ENCODE measurements around the gene ARSJ. TPM values are rescaled to one million over a fixed set of nuclear protein-coding genes. Genes with fewer than 3 reads are reported as not detected.
A peak's percentile ranks its signal among the peaks of the same experiment; 100 is the strongest.

ARSJ gene
- total RNA-seq, 3 donors from 2014 or later (not counting 1 experiment from before 2014, with no cell fraction given): 1.5 to 2.3 (median 1.5) TPM

DNA sequence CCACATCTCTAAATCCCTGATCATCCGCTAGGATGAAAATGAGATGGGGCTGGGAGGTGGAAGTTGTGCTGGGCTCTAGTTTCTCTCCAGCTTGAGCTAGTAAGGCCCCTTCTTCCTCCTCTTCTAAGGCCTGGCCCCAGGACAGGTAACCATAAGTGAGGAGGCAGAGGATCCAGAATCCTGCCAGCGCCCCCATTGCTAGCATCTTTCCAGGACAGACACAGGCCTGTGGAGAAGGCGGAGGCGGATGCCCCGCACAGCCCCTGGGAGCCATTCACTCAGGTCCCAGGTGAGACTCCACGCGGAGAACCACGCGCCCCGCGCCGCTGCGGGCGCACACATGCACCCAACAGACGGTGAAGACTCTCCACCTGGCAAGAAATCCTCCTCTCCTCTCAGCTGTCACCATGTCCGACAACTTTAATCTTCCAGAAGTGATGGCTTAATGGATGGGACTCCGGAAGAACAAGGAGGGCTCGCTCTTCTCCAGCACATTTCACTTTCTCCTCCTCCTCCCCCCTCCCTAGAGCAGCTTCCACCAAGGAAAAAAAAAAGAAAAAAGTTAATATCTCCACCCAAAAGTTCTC is 793 bp downstream of the ARSJ start:
- H3K36me3 ChIP-seq (ENCODE audit: control insufficient read depth, insufficient read depth, low read length): no peaks in the 10 kb centered on the region
- peak overlapping the region; percentile 94 for H3K4me3 Mint-ChIP-seq
- no peak overlapping the region for H3K27ac ChIP-seq (ENCODE audit: low read length)
- peaks cover 27 to 38% of the 10 kb centered on the region in 2 donors for H3K27me3 Mint-ChIP-seq (ENCODE audit: low read depth in 2 of 2)
- peaks cover 21 to 33% of the 10 kb centered on the region in 2 donors for H3K4me1 Mint-ChIP-seq
- DNase-seq: no peak
- H3K27me3 ChIP-seq (ENCODE audit: control insufficient read depth, insufficient read depth, low read length): peaks cover 3% of the 10 kb centered on the region
- no peak for ATAC-seq
- H3K36me3 Mint-ChIP-seq: peaks cover 17% of the 10 kb centered on the region
- 87% methylated on average over 17 of the region's 18 CpGs for WGBS (ENCODE audit: insufficient coverage)
- TF ChIP-seq, protein P1, sequence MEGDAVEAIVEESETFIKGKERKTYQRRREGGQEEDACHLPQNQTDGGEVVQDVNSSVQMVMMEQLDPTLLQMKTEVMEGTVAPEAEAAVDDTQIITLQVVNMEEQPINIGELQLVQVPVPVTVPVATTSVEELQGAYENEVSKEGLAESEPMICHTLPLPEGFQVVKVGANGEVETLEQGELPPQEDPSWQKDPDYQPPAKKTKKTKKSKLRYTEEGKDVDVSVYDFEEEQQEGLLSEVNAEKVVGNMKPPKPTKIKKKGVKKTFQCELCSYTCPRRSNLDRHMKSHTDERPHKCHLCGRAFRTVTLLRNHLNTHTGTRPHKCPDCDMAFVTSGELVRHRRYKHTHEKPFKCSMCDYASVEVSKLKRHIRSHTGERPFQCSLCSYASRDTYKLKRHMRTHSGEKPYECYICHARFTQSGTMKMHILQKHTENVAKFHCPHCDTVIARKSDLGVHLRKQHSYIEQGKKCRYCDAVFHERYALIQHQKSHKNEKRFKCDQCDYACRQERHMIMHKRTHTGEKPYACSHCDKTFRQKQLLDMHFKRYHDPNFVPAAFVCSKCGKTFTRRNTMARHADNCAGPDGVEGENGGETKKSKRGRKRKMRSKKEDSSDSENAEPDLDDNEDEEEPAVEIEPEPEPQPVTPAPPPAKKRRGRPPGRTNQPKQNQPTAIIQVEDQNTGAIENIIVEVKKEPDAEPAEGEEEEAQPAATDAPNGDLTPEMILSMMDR (IDR thresholded peaks at IDR 0.05): no peak
- H3K9me3 Mint-ChIP-seq: peaks cover 0 to 2% of the 10 kb centered on the region in 2 donors
- no peak overlapping the region for H3K4me3 ChIP-seq (ENCODE audit: low read length)
- H3K27ac Mint-ChIP-seq: peak overlapping the region; percentile 69 to 77
- peaks cover 14% of the 10 kb centered on the region for H3K4me1 ChIP-seq (ENCODE audit: control insufficient read depth, insufficient read depth, low read length)
- no peaks in the 10 kb centered on the region for H3K9me3 ChIP-seq (ENCODE audit: control insufficient read depth, insufficient read depth, low read length)
- intact Hi-C loops (cut with micrococcal nuclease): no loop called here

- Mint-ChIP-seq H3K36me3 (peaks cover 17% of the 10 kb centered on the region), H3K4me3 (peak overlapping the region; percentile 94), H3K27ac (peak overlapping the region in 1 of 2 donors; percentile 16), H3K27me3 (ENCODE audit: low read depth in 2 of 2) (peaks cover 25 to 33% of the 10 kb centered on the region in 2 donors), H3K4me1 (peaks cover 21 to 33% of the 10 kb centered on the region in 2 donors), H3K9me3 (peaks cover 0 to 2% of the 10 kb centered on the region in 2 donors)
- intact Hi-C loops (cut with micrococcal nuclease): no loop called here
- H3K27me3 ChIP-seq (ENCODE audit: control insufficient read depth, insufficient read depth, low read length): peaks cover 3% of the 10 kb centered on the region
- no peaks in the 10 kb centered on the region for H3K9me3 ChIP-seq (ENCODE audit: control insufficient read depth, insufficient read depth, low read length)
- DNase-seq: no peak
- H3K4me1 ChIP-seq (ENCODE audit: control insufficient read depth, insufficient read depth, low read length): peaks cover 14% of the 10 kb centered on the region
- no peak overlapping the region for H3K4me3 ChIP-seq (ENCODE audit: low read length)
- TF ChIP-seq, protein P1 (IDR thresholded peaks at IDR 0.05): no peak
- no peak overlapping the region for H3K27ac ChIP-seq (ENCODE audit: low read length)
- no peaks in the 10 kb centered on the region for H3K36me3 ChIP-seq (ENCODE audit: control insufficient read depth, insufficient read depth, low read length)
- 100% methylated on average over 1 of the region's 2 CpGs for WGBS (ENCODE audit: insufficient coverage)
- no peak for ATAC-seq
Measured at GRCh38 chr4:113978105-113978504, 1.3 kb downstream of the ARSJ start.

GRCh38 chr4:113977526-113977855 is 2.0 kb downstream of the ARSJ start:
- peaks cover 3% of the 10 kb centered on the region for H3K27me3 ChIP-seq (ENCODE audit: control insufficient read depth, insufficient read depth, low read length)
- intact Hi-C loops (cut with micrococcal nuclease): no loop called here
- no CpG with 5 or more reads among the region's 1 CpG for WGBS (ENCODE audit: insufficient coverage)
- H3K4me1 ChIP-seq (ENCODE audit: control insufficient read depth, insufficient read depth, low read length): peaks cover 14% of the 10 kb centered on the region
- Mint-ChIP-seq H3K36me3 (peaks cover 17% of the 10 kb centered on the region), H3K27me3 (ENCODE audit: low read depth in 2 of 2) (peaks cover 20 to 27% of the 10 kb centered on the region in 2 donors), H3K4me1 (peaks cover 21 to 33% of the 10 kb centered on the region in 2 donors), H3K4me3 (peak overlapping the region; percentile 94), H3K27ac (peak overlapping the region in 1 of 2 donors; percentile 16), H3K9me3 (peaks cover 0 to 2% of the 10 kb centered on the region in 2 donors)
- H3K9me3 ChIP-seq (ENCODE audit: control insufficient read depth, insufficient read depth, low read length): no peaks in the 10 kb centered on the region
- TF ChIP-seq, protein P1 (IDR thresholded peaks at IDR 0.05): no peak
- no peak overlapping the region for H3K27ac ChIP-seq (ENCODE audit: low read length)
- no peak overlapping the region for H3K4me3 ChIP-seq (ENCODE audit: low read length)
- no peak for DNase-seq
- no peaks in the 10 kb centered on the region for H3K36me3 ChIP-seq (ENCODE audit: control insufficient read depth, insufficient read depth, low read length)
- ATAC-seq: no peak
